AG04450 (cell line): ENCODE measurements around the gene RGS6. TPM values are rescaled to one million over a fixed set of nuclear protein-coding genes. Genes with fewer than 3 reads are reported as not detected.

Experiments
- CTCF ChIA-PET: fragments of 300-600, 350-600 bp; formaldehyde crosslinking; extraction: SDS; loops from one replicate; lab custom pipeline; 2022; ENCODE audit warnings: antibody characterized with exemption, inconsistent platforms; lab: Charles Lee
- POLR2A ChIA-PET: fragments of 350-600 bp; formaldehyde crosslinking; extraction: SDS; loops from one replicate; lab custom pipeline; 2021; ENCODE audit warnings: antibody characterized with exemption, inconsistent platforms; lab: Yijun Ruan, JAX
- DNase-seq: peaks from one replicate; pipeline ENCODE4 v3.0.0-alpha.2; 2011; ENCODE audit warnings: low read depth, low spot score
- H3K27ac ChIP-seq: one replicate; pipeline ENCODE4 v1.5.1; 2012; ENCODE audit warnings: low read depth, low read length, control low read depth
- H3K27me3 ChIP-seq: one replicate; pipeline ENCODE4 v1.6.0; 2012; ENCODE audit warnings: low read length; ENCODE audit not compliant: control insufficient read depth, insufficient read depth
- H3K4me3 ChIP-seq: 2 replicates; pipeline ENCODE4 v1.5.1; 2011; ENCODE audit warnings: mild to moderate bottlenecking, low read depth, low read length, control low read depth
- H3K9me3 ChIP-seq: 2 replicates; pipeline ENCODE4 v1.5.1; 2012; ENCODE audit warnings: low read length; ENCODE audit not compliant: control insufficient read depth, insufficient read depth
- polyA plus RNA-seq: library from polyadenylated mRNA; depleted of rRNA; stranded (reverse); fragments of >200 nt; gene quantifications from 2 replicates; pipeline ENCODE4 v1.2.3, GENCODE V29; 2011
- TF ChIP-seq, protein P1 (sequence below): IDR thresholded peaks from 2 replicates; pipeline ENCODE4 v1.5.1; 2011; ENCODE audit warnings: low read depth, low read length, control low read depth, inconsistent platforms

Gene RGS6
- polyA plus RNA-seq, 1 experiment, result not detected

- ChIA-PET CTCF (interaction anchor here (0.7 to 7.5 kb wide), 5 partner anchors 8 to 437 kb away, joined by 3 to 479 read pairs (median 25); no protein-coding TSS in a partner anchor), POLR2A (no interaction called here)
- no peak for DNase-seq
- Histone ChIP-seq H3K9me3 (no peaks in the 10 kb centered on the region), H3K27me3 (peaks cover 4% of the 10 kb centered on the region), H3K27ac (no peak overlapping the region), H3K4me3 (no peak overlapping the region)
- TF ChIP-seq, protein P1, sequence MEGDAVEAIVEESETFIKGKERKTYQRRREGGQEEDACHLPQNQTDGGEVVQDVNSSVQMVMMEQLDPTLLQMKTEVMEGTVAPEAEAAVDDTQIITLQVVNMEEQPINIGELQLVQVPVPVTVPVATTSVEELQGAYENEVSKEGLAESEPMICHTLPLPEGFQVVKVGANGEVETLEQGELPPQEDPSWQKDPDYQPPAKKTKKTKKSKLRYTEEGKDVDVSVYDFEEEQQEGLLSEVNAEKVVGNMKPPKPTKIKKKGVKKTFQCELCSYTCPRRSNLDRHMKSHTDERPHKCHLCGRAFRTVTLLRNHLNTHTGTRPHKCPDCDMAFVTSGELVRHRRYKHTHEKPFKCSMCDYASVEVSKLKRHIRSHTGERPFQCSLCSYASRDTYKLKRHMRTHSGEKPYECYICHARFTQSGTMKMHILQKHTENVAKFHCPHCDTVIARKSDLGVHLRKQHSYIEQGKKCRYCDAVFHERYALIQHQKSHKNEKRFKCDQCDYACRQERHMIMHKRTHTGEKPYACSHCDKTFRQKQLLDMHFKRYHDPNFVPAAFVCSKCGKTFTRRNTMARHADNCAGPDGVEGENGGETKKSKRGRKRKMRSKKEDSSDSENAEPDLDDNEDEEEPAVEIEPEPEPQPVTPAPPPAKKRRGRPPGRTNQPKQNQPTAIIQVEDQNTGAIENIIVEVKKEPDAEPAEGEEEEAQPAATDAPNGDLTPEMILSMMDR, result no peak
Observed at GRCh38 chr14:72512281-72512680, 580.1 kb downstream of the RGS6 start.

GRCh38 chr14:72512925-72513324 is 580.7 kb downstream of the RGS6 start:
- Histone ChIP-seq H3K27ac (no peak overlapping the region), H3K9me3 (no peaks in the 10 kb centered on the region), H3K27me3 (peaks cover 4% of the 10 kb centered on the region), H3K4me3 (no peak overlapping the region)
- ChIA-PET POLR2A (interaction anchor here (1.4 kb wide), 1 partner anchor 436 kb away, joined by 9 read pairs; no protein-coding TSS in a partner anchor), CTCF (interaction anchor here (0.7 to 7.5 kb wide), 19 partner anchors 8 to 591 kb away, joined by 3 to 479 read pairs (median 7); no protein-coding TSS in a partner anchor)
- no peak for DNase-seq
- TF ChIP-seq, protein P1, result no peak

GRCh38 chr14:72513346-72513745 is 581.1 kb downstream of the RGS6 start:
- Histone ChIP-seq H3K9me3 (no peaks in the 10 kb centered on the region), H3K4me3 (no peak overlapping the region), H3K27ac (no peak overlapping the region), H3K27me3 (peaks cover 4% of the 10 kb centered on the region)
- ChIA-PET POLR2A (interaction anchor here (1.1 to 1.4 kb wide), 2 partner anchors 392 to 435 kb away, joined by 3 to 9 read pairs; no protein-coding TSS in a partner anchor), CTCF (interaction anchor here (0.8 to 7.5 kb wide), 55 partner anchors 9 to 591 kb away, joined by 3 to 479 read pairs (median 6); partner anchors contain the start of genes DCAF4, DPF3 and ZFYVE1)
- DNase-seq, result no peak
- TF ChIP-seq, protein P1, result no peak

- Histone ChIP-seq H3K9me3 (no peaks in the 10 kb centered on the region), H3K27ac (no peak overlapping the region), H3K4me3 (no peak overlapping the region), H3K27me3 (peaks cover 4% of the 10 kb centered on the region)
- TF ChIP-seq, protein P1, result peak; percentile 92
- POLR2A ChIA-PET, result interaction anchor here (0.6 to 1.4 kb wide), 6 partner anchors 46 to 434 kb away, joined by 3 to 9 read pairs (median 3); no protein-coding TSS in a partner anchor
- CTCF ChIA-PET, result interaction anchor here (0.6 to 7.5 kb wide), 66 partner anchors 9 to 653 kb away, joined by 3 to 479 read pairs (median 5); partner anchors contain the start of genes DCAF4, DPF3 and ZFYVE1
- peak; percentile 36 for DNase-seq
Observed at GRCh38 chr14:72513965-72514659, 581.9 kb downstream of the RGS6 start.
